GM18511 (cell line): ENCODE results near the gene IQGAP2.
"Not testable (repeated sequence)": the region's sequence is repeated elsewhere in the genome, so short reads cannot be mapped to it uniquely, and the experiment has no call there.

Source experiments
- ATAC-seq: cut with Tn5 transposase; IDR thresholded peaks from one replicate; pipeline ENCODE4 v1.9.1; 2021; ENCODE audit warnings: mild to moderate bottlenecking, moderate library complexity; ENCODE audit not compliant: unreplicated experiment

IQGAP2 gene

GRCh38 chr5:76735762-76736545 is 332.9 kb downstream of the IQGAP2 start:
- no peak for ATAC-seq

- ATAC-seq, result peak; percentile 45
Observed at GRCh38 chr5:76736679-76737556, 333.8 kb downstream of the IQGAP2 start.

DNA sequence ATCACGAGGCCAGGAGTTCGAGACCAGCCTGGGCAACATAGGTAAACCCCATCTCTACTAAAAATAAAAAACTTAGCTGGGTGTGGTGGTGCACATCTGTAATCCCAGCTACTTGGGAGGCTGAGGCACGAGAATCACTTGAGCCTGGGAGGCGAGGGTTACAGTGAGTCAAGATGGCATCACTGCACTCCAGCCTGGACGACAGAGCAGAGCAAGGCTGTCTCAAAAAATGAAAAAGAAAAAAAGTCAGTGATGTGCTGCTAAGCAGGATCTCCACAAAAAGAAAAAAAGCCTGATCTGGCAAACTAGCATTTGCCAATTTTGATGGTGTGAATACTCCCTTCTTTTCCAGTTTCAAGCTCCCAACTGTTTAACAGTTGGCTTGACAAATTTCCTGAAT is 334.8 kb downstream of the IQGAP2 start:
- ATAC-seq, result no peak

- not testable (repeated sequence) for ATAC-seq
Observed at GRCh38 chr5:76741506-76741905, 338.4 kb downstream of the IQGAP2 start.

GRCh38 chr5:76742583-76742982 is 339.5 kb downstream of the IQGAP2 start:
- no peak for ATAC-seq

DNA sequence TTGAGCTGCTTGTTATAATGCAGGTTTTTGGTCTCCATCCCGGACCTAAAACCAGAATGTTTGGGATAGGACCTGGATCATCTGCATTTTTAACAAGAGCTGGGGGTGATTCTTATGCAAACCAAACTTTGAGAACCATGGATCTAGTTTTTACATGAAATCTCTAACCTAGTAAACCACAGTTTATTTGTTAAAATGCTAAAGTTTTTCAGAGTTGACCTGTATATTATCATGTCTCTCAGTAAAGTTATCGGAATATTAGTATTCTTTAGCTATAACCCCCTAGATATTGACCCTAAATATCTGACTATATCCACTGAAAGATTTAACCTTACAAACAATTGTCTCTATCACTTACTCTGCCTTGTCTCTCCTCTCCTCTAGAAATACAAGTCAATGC is 341.5 kb downstream of the IQGAP2 start:
- ATAC-seq, result no peak

GRCh38 chr5:76745670-76746069 is 342.6 kb downstream of the IQGAP2 start:
- no peak for ATAC-seq

- ATAC-seq, result no peak
Observed at GRCh38 chr5:76746677-76747076, 343.6 kb downstream of the IQGAP2 start.

- no peak for ATAC-seq
Observed at GRCh38 chr5:76747706-76748105, 344.6 kb downstream of the IQGAP2 start.

- no peak for ATAC-seq
Observed at GRCh38 chr5:76751291-76751690, 348.2 kb downstream of the IQGAP2 start.

GRCh38 chr5:76754668-76755078 is 351.6 kb downstream of the IQGAP2 start:
- no peak for ATAC-seq

DNA sequence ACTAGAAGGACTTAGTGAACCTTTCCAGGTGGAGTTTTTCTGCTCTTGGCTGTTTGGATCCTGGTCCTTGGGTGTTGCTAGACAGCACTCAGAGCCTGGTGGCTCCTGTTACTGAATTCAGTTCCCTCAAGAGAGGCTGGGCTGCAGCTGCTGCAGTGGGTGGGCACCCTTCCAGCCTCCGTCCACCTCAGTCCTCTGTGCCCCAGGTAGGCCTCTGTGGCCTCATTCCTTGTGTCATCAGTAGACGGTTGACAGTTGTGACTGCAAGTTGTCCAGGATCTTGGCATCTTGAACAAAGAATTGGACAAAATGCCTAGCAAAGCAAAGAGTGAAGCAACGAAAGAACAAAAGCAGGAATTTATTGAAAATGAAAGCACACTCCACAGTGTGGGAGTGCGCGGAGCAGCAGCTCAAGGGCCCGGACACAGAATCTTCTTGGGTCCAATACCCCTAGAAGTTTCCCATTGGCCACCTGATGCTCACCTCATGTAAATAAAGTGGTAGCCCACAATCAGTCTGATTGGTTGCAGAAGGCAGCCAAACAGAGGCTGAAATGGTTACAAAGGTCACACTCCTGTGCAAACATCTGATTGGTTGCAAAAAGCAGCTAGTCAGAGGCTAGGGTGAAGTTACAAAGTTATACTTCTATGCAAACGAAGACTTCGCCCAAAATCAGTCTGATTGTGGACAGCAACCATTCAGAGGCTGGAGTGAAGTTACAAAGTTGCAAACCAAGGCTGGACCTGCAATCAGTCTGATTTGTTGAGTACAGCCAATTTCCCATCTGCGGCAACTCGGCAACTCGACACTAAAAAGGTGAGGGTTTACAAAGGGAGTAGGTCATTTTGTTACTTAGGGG is 352.9 kb downstream of the IQGAP2 start:
- ATAC-seq, result no peak

- ATAC-seq, result no peak
Observed at GRCh38 chr5:76757049-76757448, 354.0 kb downstream of the IQGAP2 start.
